ENCODE measurements around the gene TRIM46.

DNA sequence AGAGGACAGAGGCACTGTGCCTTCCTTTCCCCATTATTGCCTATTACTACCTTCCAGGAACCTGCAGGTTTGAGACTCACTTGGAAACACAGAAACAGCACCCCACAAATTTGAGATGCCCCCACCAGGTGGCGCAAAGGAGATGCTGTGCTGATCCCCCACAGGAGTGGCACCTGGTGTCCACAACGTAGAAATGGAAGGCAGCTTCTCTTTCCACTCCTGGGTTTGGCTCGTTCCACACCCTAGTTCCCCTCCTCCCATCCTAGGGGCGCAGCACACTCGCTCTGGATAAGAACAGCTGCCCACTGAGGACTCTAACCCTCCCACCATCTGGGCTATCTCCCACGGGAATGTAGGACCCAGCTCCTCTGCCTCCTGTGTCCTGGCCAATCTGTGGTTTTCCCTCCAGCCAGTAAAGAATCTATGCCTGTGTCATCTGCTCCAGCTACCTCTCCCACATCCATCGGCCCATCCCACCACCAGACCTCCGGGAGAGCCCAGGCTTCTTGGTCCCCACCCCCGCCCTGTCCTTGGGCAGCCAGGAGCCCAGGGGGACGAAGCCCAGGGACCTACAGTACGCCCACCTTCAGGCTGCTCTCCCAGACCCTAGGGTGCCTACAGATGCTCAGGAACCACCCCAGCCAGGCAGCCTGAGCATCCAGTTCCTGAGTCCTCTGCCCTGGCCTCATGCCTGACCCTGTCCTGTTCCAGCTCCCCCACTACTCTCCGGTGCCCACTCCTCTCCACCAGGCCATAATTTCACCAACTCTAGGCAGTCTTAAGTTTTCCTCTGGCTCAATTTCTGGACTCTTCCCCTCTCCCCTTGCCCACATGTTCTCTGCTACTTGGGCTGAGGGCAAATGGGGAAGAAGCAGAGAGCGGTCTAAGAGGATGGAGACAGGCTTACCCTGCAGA lies 33.5 kb downstream of the TRIM46 start:
- TF ChIP-seq, protein P1, sequence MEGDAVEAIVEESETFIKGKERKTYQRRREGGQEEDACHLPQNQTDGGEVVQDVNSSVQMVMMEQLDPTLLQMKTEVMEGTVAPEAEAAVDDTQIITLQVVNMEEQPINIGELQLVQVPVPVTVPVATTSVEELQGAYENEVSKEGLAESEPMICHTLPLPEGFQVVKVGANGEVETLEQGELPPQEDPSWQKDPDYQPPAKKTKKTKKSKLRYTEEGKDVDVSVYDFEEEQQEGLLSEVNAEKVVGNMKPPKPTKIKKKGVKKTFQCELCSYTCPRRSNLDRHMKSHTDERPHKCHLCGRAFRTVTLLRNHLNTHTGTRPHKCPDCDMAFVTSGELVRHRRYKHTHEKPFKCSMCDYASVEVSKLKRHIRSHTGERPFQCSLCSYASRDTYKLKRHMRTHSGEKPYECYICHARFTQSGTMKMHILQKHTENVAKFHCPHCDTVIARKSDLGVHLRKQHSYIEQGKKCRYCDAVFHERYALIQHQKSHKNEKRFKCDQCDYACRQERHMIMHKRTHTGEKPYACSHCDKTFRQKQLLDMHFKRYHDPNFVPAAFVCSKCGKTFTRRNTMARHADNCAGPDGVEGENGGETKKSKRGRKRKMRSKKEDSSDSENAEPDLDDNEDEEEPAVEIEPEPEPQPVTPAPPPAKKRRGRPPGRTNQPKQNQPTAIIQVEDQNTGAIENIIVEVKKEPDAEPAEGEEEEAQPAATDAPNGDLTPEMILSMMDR (IDR thresholded peaks at IDR 0.05), result peak; percentile 73 to 93 (median 84)
- TF ChIP-seq EP300 (IDR thresholded peaks at IDR 0.05), result peak in 1 of 2 donors; percentile 56
- TF ChIP-seq POLR2A (IDR thresholded peaks at IDR 0.05), result peak in 1 of 2 donors; percentile 45

All from tibial nerve (tissue), 4 donors.